Tibial artery (tissue), 4 donors: ENCODE measurements around the gene PDF.

Source experiments
- DNase-seq, 2 donors: peaks; one replicate each; pipeline ENCODE4 v3.0.0-alpha.2; 2019
- H3K27ac ChIP-seq, 2 donors: fragments of 200-600 bp; sonication (generic) in 1 of 2; 1 replicate in 1 of 2; 2 replicates in 1 of 2; pipeline ENCODE4 v1.5.1; 2018 to 2019; ENCODE audit warnings: mild to moderate bottlenecking in 1 of 2
- H3K27me3 ChIP-seq, 2 donors: fragments of 200-600 bp; sonication (generic) in 1 of 2; one replicate each; pipeline versions ENCODE4 v1.5.1 to v1.6.0; 2016 to 2019
- H3K36me3 ChIP-seq, 3 donors: fragments of 200-600 bp; sonication (generic) in 2 of 3; one replicate each; pipeline ENCODE4 v1.5.1; 2016 to 2019; ENCODE audit warnings: mild to moderate bottlenecking in 2 of 3
- H3K4me1 ChIP-seq, 4 donors: fragments of 200-600 bp; sonication (generic) in 2 of 4; 1 replicate in 3 of 4; 2 replicates in 1 of 4; pipeline ENCODE4 v1.5.1; 2016 to 2019
- H3K4me3 ChIP-seq, 2 donors: fragments of 200-600 bp; sonication (generic) in 1 of 2; 1 replicate in 1 of 2; 2 replicates in 1 of 2; pipeline ENCODE4 v1.5.1; 2018 to 2019; ENCODE audit warnings: mild to moderate bottlenecking in 2 of 2
- H3K9me3 ChIP-seq, 3 donors: fragments of 200-600 bp; sonication (generic) in 1 of 3; one replicate each; pipeline ENCODE4 v1.5.1; 2016 to 2019
- intact Hi-C: fragments of 100-400 bp; cut with DNase I; formaldehyde crosslinking; loops from one replicate; pipeline ENCODE4 v1.15.0; 2023; ENCODE audit warnings: low total_unique reads
- TF ChIP-seq, protein P1 (sequence below), 2 experiments: fragments of 200-600 bp in 1 of 2; fragments of 450-650 bp in 1 of 2; IDR thresholded peaks; one replicate each; pipeline ENCODE4 v1.5.1; 2017 to 2019; ENCODE audit warnings: antibody characterized with exemption in 2 of 2, mild to moderate bottlenecking in 1 of 2, moderate library complexity in 1 of 2

PDF gene

DNA sequence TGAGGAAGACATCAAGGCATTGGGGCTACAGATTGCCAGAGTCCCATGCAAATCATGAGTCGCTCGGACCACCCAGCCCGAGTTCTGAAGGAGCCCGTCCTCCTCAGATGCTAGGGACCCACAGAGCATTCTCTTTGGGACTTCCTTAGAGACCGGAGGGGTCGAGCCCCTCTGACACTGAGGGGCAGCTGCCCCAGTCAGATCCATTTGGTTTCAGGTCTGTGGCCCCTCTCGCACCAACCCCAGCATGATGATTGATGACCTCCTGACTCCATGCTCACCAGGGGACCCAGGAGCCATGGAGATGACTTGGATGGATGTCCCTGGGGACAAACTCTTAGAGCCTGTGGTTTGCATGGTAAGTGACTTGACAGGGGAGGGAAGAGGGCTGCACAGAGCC is 8.0 kb downstream of the PDF start:
- H3K4me3 ChIP-seq: no peak overlapping the region
- peaks cover 0 to 16% (median 3%) of the 10 kb centered on the region in 4 donors for H3K4me1 ChIP-seq
- no peak overlapping the region for H3K27ac ChIP-seq
- no peak for DNase-seq
- no peaks in the 10 kb centered on the region for H3K27me3 ChIP-seq
- intact Hi-C loops: no loop called here
- TF ChIP-seq, protein P1, sequence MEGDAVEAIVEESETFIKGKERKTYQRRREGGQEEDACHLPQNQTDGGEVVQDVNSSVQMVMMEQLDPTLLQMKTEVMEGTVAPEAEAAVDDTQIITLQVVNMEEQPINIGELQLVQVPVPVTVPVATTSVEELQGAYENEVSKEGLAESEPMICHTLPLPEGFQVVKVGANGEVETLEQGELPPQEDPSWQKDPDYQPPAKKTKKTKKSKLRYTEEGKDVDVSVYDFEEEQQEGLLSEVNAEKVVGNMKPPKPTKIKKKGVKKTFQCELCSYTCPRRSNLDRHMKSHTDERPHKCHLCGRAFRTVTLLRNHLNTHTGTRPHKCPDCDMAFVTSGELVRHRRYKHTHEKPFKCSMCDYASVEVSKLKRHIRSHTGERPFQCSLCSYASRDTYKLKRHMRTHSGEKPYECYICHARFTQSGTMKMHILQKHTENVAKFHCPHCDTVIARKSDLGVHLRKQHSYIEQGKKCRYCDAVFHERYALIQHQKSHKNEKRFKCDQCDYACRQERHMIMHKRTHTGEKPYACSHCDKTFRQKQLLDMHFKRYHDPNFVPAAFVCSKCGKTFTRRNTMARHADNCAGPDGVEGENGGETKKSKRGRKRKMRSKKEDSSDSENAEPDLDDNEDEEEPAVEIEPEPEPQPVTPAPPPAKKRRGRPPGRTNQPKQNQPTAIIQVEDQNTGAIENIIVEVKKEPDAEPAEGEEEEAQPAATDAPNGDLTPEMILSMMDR (IDR thresholded peaks at IDR 0.05): no peak
- H3K36me3 ChIP-seq: peaks cover 79 to 96% (median 95%) of the 10 kb centered on the region in 3 donors
- H3K9me3 ChIP-seq: no peaks in the 10 kb centered on the region

DNA sequence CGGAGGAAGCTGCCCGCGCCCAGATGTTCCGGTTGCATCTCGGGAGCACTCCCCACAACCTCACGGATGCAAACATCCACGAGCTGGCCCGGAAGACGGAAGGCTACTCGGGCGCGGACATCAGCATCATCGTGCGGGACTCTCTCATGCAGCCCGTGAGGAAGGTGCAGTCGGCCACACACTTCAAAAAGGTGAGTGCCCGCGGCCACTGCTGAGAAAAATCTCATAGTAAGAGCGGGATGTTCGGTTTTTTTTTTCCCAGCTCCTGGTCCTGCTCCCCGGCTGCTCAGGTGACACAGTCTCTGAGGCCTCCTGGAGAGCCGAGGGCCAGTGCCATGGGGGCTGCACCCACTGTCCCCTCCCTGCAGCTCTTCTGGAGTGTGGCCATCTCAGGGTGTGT is 9.3 kb downstream of the PDF start:
- TF ChIP-seq, protein P1 (IDR thresholded peaks at IDR 0.05): no peak
- DNase-seq: peak in 1 of 2 donors; percentile 10
- no peak overlapping the region for H3K4me3 ChIP-seq
- no peak overlapping the region for H3K27ac ChIP-seq
- intact Hi-C loops: no loop called here
- H3K9me3 ChIP-seq: no peaks in the 10 kb centered on the region
- H3K27me3 ChIP-seq: no peaks in the 10 kb centered on the region
- H3K4me1 ChIP-seq: peaks cover 0 to 7% (median 0%) of the 10 kb centered on the region in 4 donors
- H3K36me3 ChIP-seq: peaks cover 92 to 100% (median 98%) of the 10 kb centered on the region in 3 donors

DNA sequence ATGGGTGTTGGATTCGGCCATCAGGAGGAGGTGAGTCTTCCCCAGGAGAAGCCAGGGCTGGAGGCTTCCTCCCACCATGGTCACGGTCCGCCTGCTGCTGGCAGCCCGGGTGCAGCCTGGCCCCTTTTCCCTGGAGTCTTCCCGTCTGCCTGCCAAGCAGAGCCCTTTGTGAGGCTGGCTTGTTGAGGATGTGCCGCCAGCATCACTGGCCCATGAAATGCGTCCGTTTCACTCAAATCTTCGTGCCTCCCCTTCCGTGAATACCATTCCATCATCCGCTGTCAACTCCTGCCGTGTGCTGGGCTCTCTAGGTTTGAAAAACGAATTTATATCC is 9.7 kb downstream of the PDF start:
- H3K27me3 ChIP-seq: no peaks in the 10 kb centered on the region
- no peak overlapping the region for H3K4me3 ChIP-seq
- intact Hi-C loops: no loop called here
- peak in 1 of 2 donors; percentile 5 for DNase-seq
- TF ChIP-seq, protein P1 (IDR thresholded peaks at IDR 0.05): no peak
- H3K4me1 ChIP-seq: peaks cover 0 to 3% (median 0%) of the 10 kb centered on the region in 4 donors
- no peaks in the 10 kb centered on the region for H3K9me3 ChIP-seq
- H3K36me3 ChIP-seq: peaks cover 94 to 100% (median 98%) of the 10 kb centered on the region in 3 donors
- no peak overlapping the region for H3K27ac ChIP-seq

DNA sequence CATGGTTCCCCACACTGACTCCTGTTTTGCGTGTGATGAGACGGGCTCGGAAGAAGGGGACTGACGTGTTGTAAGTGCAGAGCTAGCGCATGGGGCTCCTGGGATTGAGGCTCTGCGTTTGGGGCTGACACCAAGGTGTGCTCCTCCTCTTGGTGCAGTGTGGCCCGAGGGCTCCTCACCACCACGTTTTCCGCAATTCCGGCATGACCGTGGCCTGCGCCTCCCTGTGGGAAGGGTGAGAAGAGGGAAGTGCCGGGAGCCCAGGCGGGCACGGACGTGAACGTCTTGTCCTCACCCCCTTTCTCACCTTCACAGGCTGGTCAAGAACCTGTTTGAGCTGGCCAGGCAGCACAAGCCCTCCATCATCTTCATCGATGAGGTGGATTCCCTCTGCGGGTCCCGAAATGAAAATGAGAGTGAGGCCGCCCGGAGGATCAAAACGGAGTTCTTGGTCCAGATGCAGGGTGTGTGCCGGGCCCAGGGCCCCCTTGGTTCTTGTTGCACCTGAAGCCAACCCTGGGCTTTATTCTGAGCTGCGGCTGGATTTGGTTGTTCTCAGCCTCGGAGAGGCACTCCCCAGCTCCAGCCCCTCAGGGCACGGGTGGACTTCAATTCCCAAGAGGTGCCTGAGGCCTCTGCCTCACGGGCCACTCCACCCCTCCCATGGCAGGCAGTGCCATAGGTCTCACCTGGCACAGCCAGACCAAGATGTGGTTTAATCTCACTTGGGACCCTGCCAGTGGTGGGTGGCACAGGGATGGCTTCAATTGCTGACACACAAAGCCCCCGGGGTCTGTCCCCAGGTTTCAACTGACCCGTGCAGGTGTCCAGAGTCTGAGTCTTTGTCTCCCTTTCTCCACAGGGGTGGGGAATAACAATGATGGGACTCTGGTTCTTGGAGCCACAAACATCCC is 10.3 kb downstream of the PDF start:
- DNase-seq: peak in 1 of 2 donors; percentile 12
- intact Hi-C loops: no loop called here
- no peak overlapping the region for H3K27ac ChIP-seq
- no peaks in the 10 kb centered on the region for H3K9me3 ChIP-seq
- peaks cover 94 to 100% (median 98%) of the 10 kb centered on the region in 3 donors for H3K36me3 ChIP-seq
- H3K4me3 ChIP-seq: no peak overlapping the region
- TF ChIP-seq, protein P1 (IDR thresholded peaks at IDR 0.05): no peak
- H3K4me1 ChIP-seq: no peaks in the 10 kb centered on the region
- H3K27me3 ChIP-seq: no peaks in the 10 kb centered on the region

DNA sequence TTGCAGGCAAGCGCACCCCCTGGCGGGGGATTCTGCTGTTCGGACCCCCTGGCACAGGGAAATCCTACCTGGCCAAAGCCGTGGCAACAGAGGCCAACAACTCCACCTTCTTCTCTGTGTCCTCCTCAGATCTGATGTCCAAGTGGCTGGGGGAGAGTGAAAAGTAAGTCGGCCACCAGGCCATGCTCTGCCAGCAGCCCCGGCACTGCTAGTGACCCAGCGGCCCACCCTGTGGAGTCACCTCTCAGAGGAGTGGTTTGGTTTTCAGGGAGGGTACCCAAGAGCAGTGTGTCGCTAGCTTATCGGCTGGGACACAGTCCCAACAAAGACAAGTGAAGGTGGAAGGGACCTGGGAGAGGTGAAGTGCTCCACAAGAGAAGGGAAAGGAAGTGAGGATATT is 11.0 kb downstream of the PDF start:
- TF ChIP-seq, protein P1 (IDR thresholded peaks at IDR 0.05): no peak
- Histone ChIP-seq H3K36me3 (peaks cover 86 to 99% (median 92%) of the 10 kb centered on the region in 3 donors), H3K4me1 (no peaks in the 10 kb centered on the region), H3K27me3 (no peaks in the 10 kb centered on the region), H3K27ac (no peak overlapping the region), H3K9me3 (no peaks in the 10 kb centered on the region), H3K4me3 (no peak overlapping the region)
- intact Hi-C loops: no loop called here
- no peak for DNase-seq
